Uterus (tissue), 4 donors: ENCODE data around the gene PHC2. TPM values are rescaled to one million over a fixed set of nuclear protein-coding genes. Genes with fewer than 3 reads are reported as not detected.

Experiments
- DNase-seq, 2 donors: peaks; one replicate each; pipeline ENCODE4 v3.0.0-alpha.2; 2019 to 2020
- H3K27ac ChIP-seq, 2 donors: fragments of 200-600 bp; sonication (generic); 1 replicate in 1 of 2; 2 replicates in 1 of 2; pipeline ENCODE4 v1.5.1; 2016 to 2018
- H3K27me3 ChIP-seq, 2 donors: fragments of 200-600 bp; sonication (generic); one replicate each; pipeline ENCODE4 v1.5.1; 2018 to 2019; ENCODE audit warnings: control low read depth in 1 of 2
- H3K36me3 ChIP-seq, 2 donors: fragments of 200-600 bp; sonication (generic); one replicate each; pipeline ENCODE4 v1.5.1; 2019; ENCODE audit warnings: control low read depth in 1 of 2
- H3K4me1 ChIP-seq, 2 donors: fragments of 200-600 bp; sonication (generic); one replicate each; pipeline ENCODE4 v1.5.1; 2018 to 2019; ENCODE audit warnings: control low read depth in 1 of 2
- H3K4me3 ChIP-seq, 2 donors: fragments of 200-600 bp; sonication (generic); 1 replicate in 1 of 2; 2 replicates in 1 of 2; pipeline ENCODE4 v1.5.1; 2018 to 2019; ENCODE audit warnings: mild to moderate bottlenecking in 1 of 2
- H3K9me3 ChIP-seq, 2 donors: fragments of 200-600 bp; sonication (generic); one replicate each; pipeline ENCODE4 v1.5.1; 2019; ENCODE audit warnings: control low read depth in 1 of 2
- POLR2A ChIP-seq, 2 donors: fragments of 450-650 bp; IDR thresholded peaks; one replicate each; pipeline ENCODE4 v1.6.1; 2016; ENCODE audit warnings: antibody characterized with exemption in 2 of 2, mild to moderate bottlenecking in 1 of 2, moderate library complexity in 1 of 2
- intact Hi-C: fragments of 100-400 bp; cut with DNase I; formaldehyde crosslinking; loops from one replicate; pipeline ENCODE4 v1.15.1; 2023; ENCODE audit warnings: low total_unique reads
- total RNA-seq, 4 donors: library from RNA; depleted of rRNA in 3 of 4; stranded (reverse); fragments of >200 nt in 3 of 4; gene quantifications; one replicate each; pipeline versions ENCODE4 v1.1.0 to v1.2.4, GENCODE V29; 2014 to 2023
- TF ChIP-seq, protein P1 (sequence below), 4 experiments: fragments of 200-600 bp in 2 of 4; fragments of 450-650 bp in 2 of 4; sonication (generic) in 2 of 4; IDR thresholded peaks; one replicate each; pipeline ENCODE4 v1.5.1; 2016 to 2019; ENCODE audit warnings: antibody characterized with exemption in 4 of 4, mild to moderate bottlenecking in 2 of 4, moderate library complexity in 1 of 4
- donor health status: DM: yes; HTN: yes; CAD: no.

PHC2 gene
- total RNA-seq, 4 donors from 2014 or later, result 51.5 to 203 (median 102) TPM

DNA sequence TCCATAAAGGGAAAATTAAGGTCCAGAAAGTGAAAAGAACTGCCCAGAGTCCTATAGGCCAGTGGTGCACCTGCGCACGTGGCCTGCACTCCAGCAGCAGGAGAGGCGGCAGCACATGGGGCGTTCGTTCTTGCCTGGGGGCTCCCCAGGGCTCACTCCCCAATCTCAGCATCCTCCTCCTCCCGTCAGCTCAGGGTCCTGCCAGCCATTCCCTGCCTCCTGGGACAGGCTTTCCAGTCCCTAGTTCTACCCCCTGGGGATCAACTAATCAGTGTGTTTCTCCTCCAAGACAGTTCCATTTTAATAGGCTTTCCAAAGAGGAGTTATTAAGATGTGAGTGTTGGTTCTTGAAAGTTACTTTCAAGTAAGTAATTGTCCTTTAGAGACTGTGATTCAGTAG is 108.8 kb downstream of the PHC2 start:
- no peaks in the 10 kb centered on the region for H3K9me3 ChIP-seq
- H3K36me3 ChIP-seq, result no peaks in the 10 kb centered on the region
- no peak overlapping the region for H3K4me3 ChIP-seq
- H3K27ac ChIP-seq, result no peak overlapping the region
- no peak for TF ChIP-seq POLR2A (IDR thresholded peaks at IDR 0.05)
- TF ChIP-seq, protein P1, sequence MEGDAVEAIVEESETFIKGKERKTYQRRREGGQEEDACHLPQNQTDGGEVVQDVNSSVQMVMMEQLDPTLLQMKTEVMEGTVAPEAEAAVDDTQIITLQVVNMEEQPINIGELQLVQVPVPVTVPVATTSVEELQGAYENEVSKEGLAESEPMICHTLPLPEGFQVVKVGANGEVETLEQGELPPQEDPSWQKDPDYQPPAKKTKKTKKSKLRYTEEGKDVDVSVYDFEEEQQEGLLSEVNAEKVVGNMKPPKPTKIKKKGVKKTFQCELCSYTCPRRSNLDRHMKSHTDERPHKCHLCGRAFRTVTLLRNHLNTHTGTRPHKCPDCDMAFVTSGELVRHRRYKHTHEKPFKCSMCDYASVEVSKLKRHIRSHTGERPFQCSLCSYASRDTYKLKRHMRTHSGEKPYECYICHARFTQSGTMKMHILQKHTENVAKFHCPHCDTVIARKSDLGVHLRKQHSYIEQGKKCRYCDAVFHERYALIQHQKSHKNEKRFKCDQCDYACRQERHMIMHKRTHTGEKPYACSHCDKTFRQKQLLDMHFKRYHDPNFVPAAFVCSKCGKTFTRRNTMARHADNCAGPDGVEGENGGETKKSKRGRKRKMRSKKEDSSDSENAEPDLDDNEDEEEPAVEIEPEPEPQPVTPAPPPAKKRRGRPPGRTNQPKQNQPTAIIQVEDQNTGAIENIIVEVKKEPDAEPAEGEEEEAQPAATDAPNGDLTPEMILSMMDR (IDR thresholded peaks at IDR 0.05), result no peak
- H3K4me1 ChIP-seq, result no peaks in the 10 kb centered on the region
- intact Hi-C loops, result no loop called here
- H3K27me3 ChIP-seq, result no peaks in the 10 kb centered on the region
- no peak for DNase-seq

GRCh38 chr1:33321178-33321577 is 109.7 kb downstream of the PHC2 start:
- Histone ChIP-seq H3K4me3 (no peak overlapping the region), H3K9me3 (no peaks in the 10 kb centered on the region), H3K36me3 (no peaks in the 10 kb centered on the region), H3K27ac (no peak overlapping the region), H3K4me1 (no peaks in the 10 kb centered on the region), H3K27me3 (no peaks in the 10 kb centered on the region)
- TF ChIP-seq, protein P1 (IDR thresholded peaks at IDR 0.05), result no peak
- TF ChIP-seq POLR2A (IDR thresholded peaks at IDR 0.05), result no peak
- DNase-seq, result no peak
- intact Hi-C loops, result no loop called here

- no peaks in the 10 kb centered on the region for H3K27me3 ChIP-seq
- no peak for TF ChIP-seq POLR2A (IDR thresholded peaks at IDR 0.05)
- TF ChIP-seq, protein P1 (IDR thresholded peaks at IDR 0.05), result no peak
- intact Hi-C loops, result no loop called here
- no peaks in the 10 kb centered on the region for H3K4me1 ChIP-seq
- H3K4me3 ChIP-seq, result no peak within 1 kb of the TSS
- no peaks in the 10 kb centered on the region for H3K36me3 ChIP-seq
- no peak for DNase-seq
- H3K9me3 ChIP-seq, result no peaks in the 10 kb centered on the region
- H3K27ac ChIP-seq, result no peak within 1 kb of the TSS
Measured at GRCh38 chr1:33320619-33321165, 110.2 kb downstream of the PHC2 start, which contains the start of gene A3GALT2. Gene A3GALT2 (minus strand): TSS chr1:33321098. CDS start chr1:33321098, 0 bp downstream.

- intact Hi-C loops, result no loop called here
- no peaks in the 10 kb centered on the region for H3K4me1 ChIP-seq
- H3K27me3 ChIP-seq, result no peaks in the 10 kb centered on the region
- no peaks in the 10 kb centered on the region for H3K9me3 ChIP-seq
- TF ChIP-seq POLR2A (IDR thresholded peaks at IDR 0.05), result no peak
- TF ChIP-seq, protein P1 (IDR thresholded peaks at IDR 0.05), result no peak
- H3K4me3 ChIP-seq, result no peak overlapping the region
- DNase-seq, result no peak
- H3K36me3 ChIP-seq, result no peaks in the 10 kb centered on the region
- H3K27ac ChIP-seq, result no peak overlapping the region
Measured at GRCh38 chr1:33319949-33320618, 110.8 kb downstream of the PHC2 start.

DNA sequence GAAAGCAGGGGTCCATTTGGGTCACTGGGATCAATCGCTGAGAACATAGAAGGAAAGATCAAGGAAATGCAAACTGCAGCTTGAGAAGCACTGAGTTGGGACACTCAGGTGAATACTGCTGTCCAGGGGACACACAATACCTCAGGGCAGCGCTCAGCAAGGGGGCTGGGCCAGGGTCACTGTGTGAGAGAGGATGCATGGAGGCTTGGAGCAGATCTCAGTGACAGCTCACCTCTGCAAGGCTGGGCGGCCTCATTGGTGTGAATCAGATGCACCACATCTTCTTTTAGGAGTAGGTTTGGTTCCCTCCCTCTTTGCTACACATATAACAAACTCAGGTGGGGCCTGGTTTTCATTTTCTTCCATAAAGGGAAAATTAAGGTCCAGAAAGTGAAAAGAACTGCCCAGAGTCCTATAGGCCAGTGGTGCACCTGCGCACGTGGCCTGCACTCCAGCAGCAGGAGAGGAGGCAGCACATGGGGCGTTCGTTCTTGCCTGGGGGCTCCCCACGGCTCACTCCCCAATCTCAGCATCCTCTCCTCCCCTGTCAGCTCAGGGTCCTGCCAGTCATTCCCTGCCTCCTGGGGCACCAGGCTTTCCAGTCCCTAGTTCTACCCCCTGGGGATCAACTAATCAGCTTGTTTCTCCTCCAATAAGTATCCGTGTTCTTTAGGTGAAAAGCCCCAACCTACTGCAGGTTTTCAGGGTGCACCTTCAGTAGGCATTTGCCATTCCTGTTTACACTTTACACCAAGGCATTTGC is 111.5 kb downstream of the PHC2 start:
- Histone ChIP-seq H3K9me3 (no peaks in the 10 kb centered on the region), H3K27me3 (no peaks in the 10 kb centered on the region), H3K27ac (no peak overlapping the region), H3K4me3 (no peak overlapping the region), H3K4me1 (no peaks in the 10 kb centered on the region), H3K36me3 (no peaks in the 10 kb centered on the region)
- intact Hi-C loops, result no loop called here
- DNase-seq, result no peak
- no peak for TF ChIP-seq POLR2A (IDR thresholded peaks at IDR 0.05)
- TF ChIP-seq, protein P1 (IDR thresholded peaks at IDR 0.05), result no peak
